Ovary (tissue), 9 donors: Measurements from ENCODE around the gene YJEFN3. TPM values are rescaled to one million over a fixed set of nuclear protein-coding genes. Genes with fewer than 3 reads are reported as not detected.

Experiments used
- DNase-seq, 5 donors: peaks; one replicate each; pipeline ENCODE4 v3.0.0-alpha.2; 2019 to 2020
- H3K27ac ChIP-seq, 2 donors: fragments of 200-600 bp; one replicate each; pipeline versions ENCODE4 v1.5.1 to v1.8.0; 2019 to 2022
- H3K27me3 ChIP-seq: fragments of 200-600 bp; one replicate; pipeline ENCODE4 v1.8.0; 2022
- H3K36me3 ChIP-seq: fragments of 200-600 bp; sonication (generic); one replicate; pipeline ENCODE4 v1.5.1; 2019
- H3K4me1 ChIP-seq: one replicate; pipeline ENCODE4 v1.8.1; 2013; ENCODE audit warnings: mild to moderate bottlenecking, moderate library complexity; ENCODE audit not compliant: insufficient read depth
- H3K4me3 ChIP-seq: fragments of 200-600 bp; sonication (generic); one replicate; pipeline ENCODE4 v1.5.1; 2017
- H3K9me3 ChIP-seq, 2 donors: fragments of 200-600 bp in 1 of 2; sonication (generic) in 1 of 2; one replicate each; pipeline versions ENCODE4 v1.5.1 to v1.8.1; 2013 to 2019; ENCODE audit warnings: mild to moderate bottlenecking in 1 of 2, moderate library complexity in 1 of 2
- CTCF ChIP-seq, 3 donors: fragments of 450-650 bp in 2 of 3; fragments of 200-600 bp in 1 of 3; IDR thresholded peaks; one replicate each; pipeline versions ENCODE4 v1.5.1 to v1.8.0; 2016 to 2022; ENCODE audit warnings: antibody characterized with exemption in 3 of 3, mild to moderate bottlenecking in 1 of 3
- EP300 ChIP-seq: sonication (generic); formaldehyde crosslinking; IDR thresholded peaks from one replicate; pipeline ENCODE4 v1.6.1; 2017; ENCODE audit warnings: antibody characterized with exemption
- POLR2A ChIP-seq: fragments of 450-650 bp; IDR thresholded peaks from one replicate; pipeline ENCODE4 v1.6.1; 2017; ENCODE audit warnings: antibody characterized with exemption, mild to moderate bottlenecking, moderate library complexity
- WGBS, 3 donors: extraction: QIAGEN DNeasy Blood & Tissue Kit in 1 of 3; methylation state at CpG; one replicate each; pipeline versions ENCODE4 v1.1.5 to v1.1.7; 2013 to 2017; 5-methylcytosine and 5-hydroxymethylcytosine counted together
- intact Hi-C, 4 donors: fragments of 100-400 bp; cut with DNase I; formaldehyde crosslinking; loops; one replicate each; pipeline versions ENCODE4 v1.11.0 to v1.15.1; 2022 to 2023
- polyA plus RNA-seq, 2 donors: library from polyadenylated mRNA; stranded (reverse); fragments of 200-250 nt in 1 of 2; fragments of 350-450 nt in 1 of 2; fragmentation: Illumina TruSeq in 1 of 2; extraction: RNeasy Lipid Tissue Mini Kit (QIAGEN cat#74804) in 1 of 2; gene quantifications; one replicate each; pipeline ENCODE4 v1.2.3, GENCODE V29; 2013 to 2014
- total RNA-seq, 7 donors: library from RNA; depleted of rRNA in 2 of 7; stranded (reverse); fragments of >200 nt in 2 of 7; fragmentation: NEBNext Ultra II Directional in 3 of 7; extraction: Animal tissue kit (Norgen Biotek cat#: 25700) in 3 of 7; gene quantifications; one replicate each; pipeline versions ENCODE4 v1.1.0 to v1.2.4, GENCODE V29; 2016 to 2023
- donor health status: DM: no; HTN: no; CAD: no; lungs with moderate emphysema.
- donor health status: DM: no; HTN: no; CAD: no.
- donor health status: Bipolar disorder and iron deficiency.
- donor health status: DM: yes; HTN: yes; CAD: no.
- donor health status: DM: no; HTN: no; CAD: no.
- donor health status: DM: yes; HTN: yes; CAD: no.

The YJEFN3 gene
- total and polyA plus RNA-seq, 9 donors = 2.0 to 5.0 (median 2.9) TPM

- DNase-seq = peak; percentile 76 to 93 (median 89)
- intact Hi-C loops = loop anchor here (1.0 to 5.0 kb wide), 6 partner anchors 110 to 427 kb away; partner anchors contain the start of gene GMIP (in 3 of the 4)
Measured at GRCh38 chr19:19531951-19532805, 3.5 kb downstream of the YJEFN3 start.

GRCh38 chr19:19532806-19533701, 4.3 kb downstream of the YJEFN3 start:
- Histone ChIP-seq H3K27ac (no peak overlapping the region), H3K27me3 (no peaks in the 10 kb centered on the region), H3K9me3 (no peaks in the 10 kb centered on the region), H3K4me3 (no peak overlapping the region), H3K36me3 (no peaks in the 10 kb centered on the region), H3K4me1 (peaks cover 3% of the 10 kb centered on the region)
- intact Hi-C loops = loop anchor here in 3 of 4 donors (1.0 to 5.0 kb wide), 5 partner anchors 109 to 426 kb away; partner anchors contain the start of gene GMIP (in 3 of the 3)
- TF ChIP-seq EP300 = no peak
- no peak for TF ChIP-seq POLR2A
- no peak for TF ChIP-seq CTCF (IDR thresholded peaks at IDR 0.05)
- no peak for DNase-seq
- WGBS, 3 donors = 51 to 61% (median 58%) methylated on average over 14 of the region's 14 CpGs

More at GRCh38 chr19:19531951-19532805, 3.5 kb downstream of the YJEFN3 start:
- Histone ChIP-seq H3K4me1 (no peaks in the 10 kb centered on the region), H3K36me3 (no peaks in the 10 kb centered on the region), H3K4me3 (no peak overlapping the region), H3K9me3 (no peaks in the 10 kb centered on the region), H3K27me3 (no peaks in the 10 kb centered on the region), H3K27ac (no peak overlapping the region)
- peak; percentile 92 to 94 (median 92) for TF ChIP-seq CTCF (IDR thresholded peaks at IDR 0.05)
- TF ChIP-seq POLR2A = no peak
- TF ChIP-seq EP300 = no peak
- WGBS, 3 donors = 20 to 21% (median 20%) methylated on average over 48 of the region's 48 CpGs

- Histone ChIP-seq H3K27ac (no peak overlapping the region), H3K4me1 (peaks cover 7% of the 10 kb centered on the region), H3K27me3 (no peaks in the 10 kb centered on the region), H3K4me3 (no peak overlapping the region), H3K36me3 (no peaks in the 10 kb centered on the region), H3K9me3 (no peaks in the 10 kb centered on the region)
- TF ChIP-seq CTCF (IDR thresholded peaks at IDR 0.05) = no peak
- TF ChIP-seq EP300 = no peak
- TF ChIP-seq POLR2A = no peak
- DNase-seq = no peak
- WGBS, 3 donors = 64 to 70% (median 66%) methylated on average over 6 of the region's 6 CpGs
- intact Hi-C loops = loop anchor here in 3 of 4 donors (2.0 to 5.0 kb wide), 4 partner anchors 108 to 425 kb away; partner anchors contain the start of gene GMIP (in 2 of the 3)
Measured at GRCh38 chr19:19533841-19534240, 5.1 kb downstream of the YJEFN3 start.
